ENCODE data around the gene ATP6V1A. TPM values are rescaled to one million over a fixed set of nuclear protein-coding genes. Genes with fewer than 3 reads are reported as not detected.

Gene ATP6V1A
- total RNA-seq, 4 donors from 2014 or later: 21.9 to 47.2 (median 33.3) TPM

DNA sequence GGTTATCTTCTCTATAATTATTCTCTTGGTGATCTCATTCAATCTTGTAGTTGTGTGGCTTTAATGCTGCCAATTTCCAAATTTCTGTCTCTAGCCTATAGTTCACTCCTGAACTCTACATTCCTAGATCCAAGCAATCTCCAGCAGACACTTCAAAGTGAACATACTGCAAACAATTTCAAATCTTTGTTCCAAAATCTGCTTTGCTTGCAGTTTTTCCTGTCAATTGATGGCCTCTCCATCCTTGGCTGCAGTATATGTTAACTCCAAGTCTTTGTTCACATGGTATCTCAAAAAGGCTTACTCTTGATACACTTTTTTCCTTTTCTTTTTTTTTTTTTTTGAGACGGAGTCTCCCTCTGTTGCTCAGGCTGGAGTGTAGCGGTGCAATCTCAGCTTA is 18.2 kb upstream of the ATP6V1A start:
- intact Hi-C loops (cut with DNase I; ENCODE audit: low total_unique reads) (no loop called here), in situ Hi-C loops (cut with MboI; ENCODE audit: low pct_ligation_motif_present in 1 of 4, low pct_unique_long_range_greater_than_20kb in 1 of 4, low sequenced_read_pairs in 3 of 4) (loop anchor here in 1 of 4 donors (25.0 kb wide), 1 partner anchor 334 kb away; the partner anchor contains the start of genes CCDC191 and QTRT2)
- TF ChIP-seq POLR2AphosphoS5 (IDR thresholded peaks at IDR 0.05): no peak
- no peak for TF ChIP-seq EP300 (IDR thresholded peaks at IDR 0.05; ENCODE audit: low read depth)
- no peak for TF ChIP-seq POLR2A (IDR thresholded peaks at IDR 0.05)
- TF ChIP-seq, protein P1, sequence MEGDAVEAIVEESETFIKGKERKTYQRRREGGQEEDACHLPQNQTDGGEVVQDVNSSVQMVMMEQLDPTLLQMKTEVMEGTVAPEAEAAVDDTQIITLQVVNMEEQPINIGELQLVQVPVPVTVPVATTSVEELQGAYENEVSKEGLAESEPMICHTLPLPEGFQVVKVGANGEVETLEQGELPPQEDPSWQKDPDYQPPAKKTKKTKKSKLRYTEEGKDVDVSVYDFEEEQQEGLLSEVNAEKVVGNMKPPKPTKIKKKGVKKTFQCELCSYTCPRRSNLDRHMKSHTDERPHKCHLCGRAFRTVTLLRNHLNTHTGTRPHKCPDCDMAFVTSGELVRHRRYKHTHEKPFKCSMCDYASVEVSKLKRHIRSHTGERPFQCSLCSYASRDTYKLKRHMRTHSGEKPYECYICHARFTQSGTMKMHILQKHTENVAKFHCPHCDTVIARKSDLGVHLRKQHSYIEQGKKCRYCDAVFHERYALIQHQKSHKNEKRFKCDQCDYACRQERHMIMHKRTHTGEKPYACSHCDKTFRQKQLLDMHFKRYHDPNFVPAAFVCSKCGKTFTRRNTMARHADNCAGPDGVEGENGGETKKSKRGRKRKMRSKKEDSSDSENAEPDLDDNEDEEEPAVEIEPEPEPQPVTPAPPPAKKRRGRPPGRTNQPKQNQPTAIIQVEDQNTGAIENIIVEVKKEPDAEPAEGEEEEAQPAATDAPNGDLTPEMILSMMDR (IDR thresholded peaks at IDR 0.05): no peak
- H3K27me3 ChIP-seq: no peaks in the 10 kb centered on the region
- 96 to 100% methylated on average over 2 of the region's 2 CpGs for WGBS, 2 donors (ENCODE audit: low coverage in 1 of 2)
- DNase-seq: no peak
- H3K36me3 ChIP-seq: no peaks in the 10 kb centered on the region
- no peak overlapping the region for H3K27ac ChIP-seq
- H3K9me3 ChIP-seq: no peaks in the 10 kb centered on the region
- H3K4me3 ChIP-seq: no peak overlapping the region
- peaks cover 0 to 3% (median 0%) of the 10 kb centered on the region in 4 donors for H3K4me1 ChIP-seq

DNA sequence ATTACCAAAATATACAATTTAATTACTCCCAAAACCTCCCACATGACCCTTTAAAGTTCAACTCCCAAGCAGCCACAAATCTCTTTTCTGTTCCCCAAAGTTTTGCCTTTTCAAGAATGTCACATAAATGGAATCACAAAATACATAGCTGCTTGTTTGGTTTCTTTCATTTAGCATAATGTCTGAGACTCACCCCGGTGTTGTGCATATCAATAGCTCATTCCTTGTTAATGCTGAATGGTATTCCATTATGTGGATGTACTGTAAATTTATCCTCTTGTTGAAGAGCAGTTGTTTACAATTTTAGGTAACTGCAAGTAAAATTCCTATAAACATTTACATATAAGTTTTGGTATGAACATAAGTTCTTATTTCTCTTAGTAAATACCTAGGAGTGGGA is 16.3 kb upstream of the ATP6V1A start:
- no peak overlapping the region for H3K4me3 ChIP-seq
- DNase-seq: no peak
- H3K36me3 ChIP-seq: no peaks in the 10 kb centered on the region
- H3K27me3 ChIP-seq: no peaks in the 10 kb centered on the region
- WGBS, 2 donors (ENCODE audit: low coverage in 1 of 2): 73 to 82% methylated on average over 1 of the region's 1 CpG
- H3K27ac ChIP-seq: no peak overlapping the region
- intact Hi-C loops (cut with DNase I; ENCODE audit: low total_unique reads) (no loop called here), in situ Hi-C loops (cut with MboI; ENCODE audit: low pct_ligation_motif_present in 1 of 4, low pct_unique_long_range_greater_than_20kb in 1 of 4, low sequenced_read_pairs in 3 of 4) (loop anchor here in 2 of 4 donors (10.0 to 25.0 kb wide), 2 partner anchors 184 to 332 kb away; partner anchors contain the start of genes CCDC191 (in 1 of the 2) and QTRT2 (in 1 of the 2))
- peaks cover 0 to 10% (median 0%) of the 10 kb centered on the region in 4 donors for H3K4me1 ChIP-seq
- TF ChIP-seq EP300 (IDR thresholded peaks at IDR 0.05; ENCODE audit: low read depth) (no peak), POLR2A (IDR thresholded peaks at IDR 0.05) (no peak), POLR2AphosphoS5 (IDR thresholded peaks at IDR 0.05) (no peak)
- TF ChIP-seq, protein P1 (IDR thresholded peaks at IDR 0.05): no peak
- no peaks in the 10 kb centered on the region for H3K9me3 ChIP-seq

DNA sequence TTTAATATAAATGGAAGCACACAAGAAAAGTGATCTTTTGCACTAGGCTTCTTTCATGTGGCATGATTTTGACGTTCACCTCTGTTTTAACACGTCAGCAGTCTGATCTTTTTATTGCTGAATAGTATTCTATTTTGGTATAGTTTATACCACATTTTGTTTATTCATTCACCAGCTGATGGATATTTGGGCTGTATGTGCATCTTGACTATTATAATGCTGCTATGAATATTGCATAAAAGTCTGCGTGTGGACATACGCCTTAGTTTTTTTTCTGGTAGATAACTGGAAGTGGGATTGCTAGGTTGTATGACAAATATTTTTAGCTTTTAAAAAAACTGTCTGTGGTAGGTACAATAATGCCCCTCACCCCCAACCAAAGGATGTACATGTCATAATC is 15.1 kb upstream of the ATP6V1A start:
- intact Hi-C loops (cut with DNase I; ENCODE audit: low total_unique reads) (no loop called here), in situ Hi-C loops (cut with MboI; ENCODE audit: low pct_ligation_motif_present in 1 of 4, low pct_unique_long_range_greater_than_20kb in 1 of 4, low sequenced_read_pairs in 3 of 4) (loop anchor here in 2 of 4 donors (10.0 to 25.0 kb wide), 2 partner anchors 183 to 331 kb away; partner anchors contain the start of genes CCDC191 (in 1 of the 2) and QTRT2 (in 1 of the 2))
- Histone ChIP-seq H3K9me3 (no peaks in the 10 kb centered on the region), H3K36me3 (no peaks in the 10 kb centered on the region), H3K4me1 (peaks cover 0 to 21% (median under 1%) of the 10 kb centered on the region in 4 donors), H3K27ac (no peak overlapping the region), H3K27me3 (no peaks in the 10 kb centered on the region), H3K4me3 (no peak overlapping the region)
- DNase-seq: no peak
- no peak for TF ChIP-seq EP300 (IDR thresholded peaks at IDR 0.05; ENCODE audit: low read depth)
- TF ChIP-seq, protein P1 (IDR thresholded peaks at IDR 0.05): no peak
- no peak for TF ChIP-seq POLR2AphosphoS5 (IDR thresholded peaks at IDR 0.05)
- no peak for TF ChIP-seq POLR2A (IDR thresholded peaks at IDR 0.05)
- WGBS, 2 donors (ENCODE audit: low coverage in 1 of 2): 76 to 89% methylated on average over 2 to 4 of the region's 4 CpGs

DNA sequence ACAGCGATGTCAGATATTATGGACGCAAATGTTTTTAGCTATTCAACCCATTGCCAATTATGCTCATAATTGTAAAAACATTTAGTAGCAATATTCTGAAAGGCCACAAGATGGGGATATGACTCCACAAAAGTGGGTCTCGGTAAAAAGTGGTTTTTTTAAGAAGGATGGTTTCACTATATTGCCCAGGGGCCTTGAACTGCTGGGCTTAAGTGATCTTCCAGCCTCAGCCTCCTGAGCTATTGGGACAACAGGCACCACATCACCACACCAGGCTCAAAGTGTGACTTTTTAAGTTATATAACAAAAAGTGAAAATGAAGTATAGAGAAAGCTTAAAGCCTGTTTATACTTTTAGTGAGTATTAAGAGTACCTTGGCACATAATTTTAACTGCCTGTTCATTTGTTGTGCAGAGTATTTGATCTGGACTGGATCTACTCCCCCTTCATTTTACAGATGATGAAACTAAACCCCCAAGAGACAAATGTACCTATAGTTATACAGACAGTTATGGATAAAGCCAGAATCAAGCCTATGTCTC is 10.2 kb upstream of the ATP6V1A start:
- no peaks in the 10 kb centered on the region for H3K9me3 ChIP-seq
- no peaks in the 10 kb centered on the region for H3K36me3 ChIP-seq
- intact Hi-C loops (cut with DNase I; ENCODE audit: low total_unique reads): no loop called here
- no peak for TF ChIP-seq EP300 (IDR thresholded peaks at IDR 0.05; ENCODE audit: low read depth)
- TF ChIP-seq, protein P1 (IDR thresholded peaks at IDR 0.05): peak; percentile 55 to 80 (median 64)
- in situ Hi-C loops (cut with MboI; ENCODE audit: low pct_ligation_motif_present in 1 of 4, low pct_unique_long_range_greater_than_20kb in 1 of 4, low sequenced_read_pairs in 3 of 4): loop anchor here in 2 of 4 donors (10.0 to 25.0 kb wide), 2 partner anchors 178 to 326 kb away; partner anchors contain the start of genes CCDC191 (in 1 of the 2) and QTRT2 (in 1 of the 2)
- peaks cover 0 to 56% (median 4%) of the 10 kb centered on the region in 4 donors for H3K4me1 ChIP-seq
- peak overlapping the region in 2 of 4 donors; percentile 19 to 21 for H3K27ac ChIP-seq
- 26 to 31% methylated on average over 2 to 3 of the region's 3 CpGs for WGBS, 2 donors (ENCODE audit: low coverage in 1 of 2)
- DNase-seq: no peak
- no peak overlapping the region for H3K4me3 ChIP-seq
- no peaks in the 10 kb centered on the region for H3K27me3 ChIP-seq
